Measurements from ENCODE around the gene SLC5A4. TPM values are rescaled to one million over a fixed set of nuclear protein-coding genes. Genes with fewer than 3 reads are reported as not detected.
"Not testable (repeated sequence)": the region's sequence is repeated elsewhere in the genome, so short reads cannot be mapped to it uniquely, and the experiment has no call there.

SLC5A4 gene
- total RNA-seq, 1 experiment from 2014 or later = 0.22 TPM

- no peak for TF ChIP-seq ATF3 (CRISPR knock-in tag; conservative IDR thresholded peaks at IDR 0.05)
- TF ChIP-seq, protein P1, sequence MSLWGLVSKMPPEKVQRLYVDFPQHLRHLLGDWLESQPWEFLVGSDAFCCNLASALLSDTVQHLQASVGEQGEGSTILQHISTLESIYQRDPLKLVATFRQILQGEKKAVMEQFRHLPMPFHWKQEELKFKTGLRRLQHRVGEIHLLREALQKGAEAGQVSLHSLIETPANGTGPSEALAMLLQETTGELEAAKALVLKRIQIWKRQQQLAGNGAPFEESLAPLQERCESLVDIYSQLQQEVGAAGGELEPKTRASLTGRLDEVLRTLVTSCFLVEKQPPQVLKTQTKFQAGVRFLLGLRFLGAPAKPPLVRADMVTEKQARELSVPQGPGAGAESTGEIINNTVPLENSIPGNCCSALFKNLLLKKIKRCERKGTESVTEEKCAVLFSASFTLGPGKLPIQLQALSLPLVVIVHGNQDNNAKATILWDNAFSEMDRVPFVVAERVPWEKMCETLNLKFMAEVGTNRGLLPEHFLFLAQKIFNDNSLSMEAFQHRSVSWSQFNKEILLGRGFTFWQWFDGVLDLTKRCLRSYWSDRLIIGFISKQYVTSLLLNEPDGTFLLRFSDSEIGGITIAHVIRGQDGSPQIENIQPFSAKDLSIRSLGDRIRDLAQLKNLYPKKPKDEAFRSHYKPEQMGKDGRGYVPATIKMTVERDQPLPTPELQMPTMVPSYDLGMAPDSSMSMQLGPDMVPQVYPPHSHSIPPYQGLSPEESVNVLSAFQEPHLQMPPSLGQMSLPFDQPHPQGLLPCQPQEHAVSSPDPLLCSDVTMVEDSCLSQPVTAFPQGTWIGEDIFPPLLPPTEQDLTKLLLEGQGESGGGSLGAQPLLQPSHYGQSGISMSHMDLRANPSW (CRISPR knock-in tag; conservative IDR thresholded peaks at IDR 0.05; ENCODE audit: low read depth) = no peak
- no peak for TF ChIP-seq ZNF121 (CRISPR knock-in tag; IDR thresholded peaks at IDR 0.05)
- no peak for TF ChIP-seq CREM (CRISPR knock-in tag; IDR thresholded peaks at IDR 0.05)
- TF ChIP-seq NFATC4 (CRISPR knock-in tag; IDR thresholded peaks at IDR 0.05) = no peak
- TF ChIP-seq SMAD3 (CRISPR knock-in tag; IDR thresholded peaks at IDR 0.05; ENCODE audit: borderline replicate concordance) = no peak
Observed at GRCh38 chr22:32199961-32200360, 55.2 kb downstream of the SLC5A4 start (continued).

DNA sequence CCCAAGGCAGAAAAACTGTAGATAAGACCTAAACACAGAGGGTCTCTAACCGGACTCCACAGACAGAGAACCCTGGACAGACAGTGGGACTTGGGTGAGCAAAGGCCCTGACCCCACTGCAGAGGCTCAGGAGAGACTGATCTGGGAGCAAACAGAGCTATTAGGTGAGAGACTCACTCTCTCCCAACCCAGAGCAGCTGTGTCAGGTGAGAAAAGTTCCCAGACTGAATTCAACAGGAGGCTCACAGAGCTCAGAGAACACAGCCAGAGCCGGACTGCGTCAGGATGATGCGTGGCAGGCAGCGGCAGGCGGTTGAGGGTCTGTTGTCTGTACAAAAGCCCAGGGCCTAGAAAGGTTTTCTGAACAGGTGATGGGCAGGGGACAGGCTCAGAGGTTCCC, 55.8 kb downstream of the SLC5A4 start:
- Mint-ChIP-seq H3K36me3 (no peaks in the 10 kb centered on the region), H3K4me1 (peaks cover 30% of the 10 kb centered on the region), H3K4me3 (no peak overlapping the region), H3K27me3 (ENCODE audit: low read depth) (peaks cover 38% of the 10 kb centered on the region), H3K9me3 (no peaks in the 10 kb centered on the region), H3K27ac (no peak overlapping the region)
- TF ChIP-seq, protein P2, sequence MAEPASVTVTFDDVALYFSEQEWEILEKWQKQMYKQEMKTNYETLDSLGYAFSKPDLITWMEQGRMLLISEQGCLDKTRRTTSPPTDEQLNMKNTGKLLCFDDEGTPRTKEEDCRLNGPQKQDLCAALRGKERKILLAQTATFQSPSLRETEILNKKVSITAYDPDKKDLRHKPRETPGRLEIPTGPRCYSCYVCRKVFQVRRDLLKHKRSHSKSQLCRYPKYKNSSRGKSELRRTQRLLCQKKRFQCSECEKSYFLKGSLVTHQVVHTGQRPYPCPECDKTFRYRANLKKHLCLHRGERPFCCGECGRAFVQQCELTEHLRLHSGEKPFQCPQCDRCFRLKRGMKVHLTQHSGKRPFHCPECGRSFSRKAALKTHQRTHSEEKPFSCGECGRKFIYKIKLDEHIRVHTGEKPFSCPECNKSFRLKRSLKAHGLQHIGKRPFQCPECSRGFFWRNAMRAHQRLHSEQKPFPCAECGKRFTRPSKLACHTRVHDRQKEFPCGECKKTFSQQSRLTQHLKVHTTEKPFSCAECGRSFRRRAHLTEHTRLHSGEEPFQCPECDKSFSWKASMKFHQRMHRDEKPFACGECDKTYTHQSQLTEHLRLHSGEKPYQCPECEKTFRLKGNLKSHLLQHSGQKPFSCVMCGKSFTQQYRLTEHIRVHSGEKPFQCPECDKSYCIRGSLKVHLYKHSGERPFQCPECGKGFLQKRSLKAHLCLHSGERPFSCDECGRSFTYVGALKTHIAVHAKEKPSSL (CRISPR knock-in tag; conservative IDR thresholded peaks at IDR 0.05) = no peak
- ATAC-seq (no peak), DNase-seq (ENCODE audit: low spot score) (no peak)
- ChIA-PET CTCF (interaction anchor here (1.0 kb wide), 1 partner anchor 180 kb away, joined by 3 read pairs; no protein-coding TSS in a partner anchor), POLR2A (no interaction called here)

GRCh38 chr22:32197553-32198226, 57.5 kb downstream of the SLC5A4 start:
- CTCF ChIA-PET; H3K36me3 Mint-ChIP-seq; H3K4me3 Mint-ChIP-seq; DNase-seq (ENCODE audit: low spot score); H3K9me3 Mint-ChIP-seq; ATAC-seq; POLR2A ChIA-PET; H3K27ac Mint-ChIP-seq: not testable (repeated sequence)
- peaks cover 17% of the 10 kb centered on the region for H3K4me1 Mint-ChIP-seq
- peaks cover 21% of the 10 kb centered on the region for H3K27me3 Mint-ChIP-seq (ENCODE audit: low read depth)

DNA sequence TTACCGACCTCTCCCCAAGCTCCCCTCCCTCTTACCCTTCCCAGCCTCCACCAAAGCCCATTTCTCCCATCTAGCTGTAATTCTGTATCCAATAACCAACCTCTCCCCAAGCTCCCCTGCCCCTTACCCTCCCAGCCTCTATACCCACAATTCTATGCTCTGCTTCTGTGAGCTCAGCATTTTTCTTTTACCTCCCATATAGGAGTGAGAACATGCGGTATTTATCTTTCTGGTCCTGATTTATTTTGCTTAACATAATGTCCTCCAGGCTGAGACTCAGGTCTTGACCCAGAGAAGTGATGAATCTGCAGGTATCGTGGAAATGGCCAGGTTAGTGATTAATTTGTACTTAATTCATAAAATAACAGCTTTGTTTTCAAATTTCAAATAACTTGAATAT, 59.2 kb downstream of the SLC5A4 start:
- CTCF ChIA-PET; POLR2A ChIA-PET; H3K4me1 Mint-ChIP-seq; H3K27me3 Mint-ChIP-seq (ENCODE audit: low read depth); DNase-seq (ENCODE audit: low spot score); H3K36me3 Mint-ChIP-seq; H3K9me3 Mint-ChIP-seq; H3K4me3 Mint-ChIP-seq; ATAC-seq; H3K27ac Mint-ChIP-seq: not testable (repeated sequence)

- DNase-seq (ENCODE audit: low spot score); H3K36me3 Mint-ChIP-seq; H3K4me1 Mint-ChIP-seq; POLR2A ChIA-PET; H3K9me3 Mint-ChIP-seq; H3K27me3 Mint-ChIP-seq (ENCODE audit: low read depth); H3K27ac Mint-ChIP-seq; H3K4me3 Mint-ChIP-seq; ATAC-seq: not testable (repeated sequence)
- CTCF ChIA-PET = interaction anchor here (1.3 kb wide), 1 partner anchor 9 kb away, joined by 4 read pairs; no protein-coding TSS in a partner anchor
Observed at GRCh38 chr22:32193346-32193745, 61.8 kb downstream of the SLC5A4 start.

- DNase-seq (ENCODE audit: low spot score); H3K4me3 Mint-ChIP-seq; H3K9me3 Mint-ChIP-seq; H3K27ac Mint-ChIP-seq; H3K4me1 Mint-ChIP-seq; H3K27me3 Mint-ChIP-seq (ENCODE audit: low read depth); H3K36me3 Mint-ChIP-seq; CTCF ChIA-PET; ATAC-seq; POLR2A ChIA-PET: not testable (repeated sequence)
Observed at GRCh38 chr22:32191021-32191420, 64.1 kb downstream of the SLC5A4 start.

Measured in WTC11 (cell line).